Neural progenitor cell (in vitro differentiated cells): ENCODE measurements around the gene FLNA.

Source experiments
- CTCF ChIP-seq: fragments of 200-600 bp; sonication (generic); IDR thresholded peaks from 2 replicates; pipeline ENCODE4 v1.5.1; 2017; ENCODE audit warnings: antibody characterized with exemption, mild to moderate bottlenecking
- EZH2 ChIP-seq: fragments of 200-600 bp; sonication (generic); IDR thresholded peaks from 2 replicates; pipeline ENCODE4 v1.6.1; 2017; ENCODE audit warnings: antibody characterized with exemption, mild to moderate bottlenecking, moderate library complexity

DNA sequence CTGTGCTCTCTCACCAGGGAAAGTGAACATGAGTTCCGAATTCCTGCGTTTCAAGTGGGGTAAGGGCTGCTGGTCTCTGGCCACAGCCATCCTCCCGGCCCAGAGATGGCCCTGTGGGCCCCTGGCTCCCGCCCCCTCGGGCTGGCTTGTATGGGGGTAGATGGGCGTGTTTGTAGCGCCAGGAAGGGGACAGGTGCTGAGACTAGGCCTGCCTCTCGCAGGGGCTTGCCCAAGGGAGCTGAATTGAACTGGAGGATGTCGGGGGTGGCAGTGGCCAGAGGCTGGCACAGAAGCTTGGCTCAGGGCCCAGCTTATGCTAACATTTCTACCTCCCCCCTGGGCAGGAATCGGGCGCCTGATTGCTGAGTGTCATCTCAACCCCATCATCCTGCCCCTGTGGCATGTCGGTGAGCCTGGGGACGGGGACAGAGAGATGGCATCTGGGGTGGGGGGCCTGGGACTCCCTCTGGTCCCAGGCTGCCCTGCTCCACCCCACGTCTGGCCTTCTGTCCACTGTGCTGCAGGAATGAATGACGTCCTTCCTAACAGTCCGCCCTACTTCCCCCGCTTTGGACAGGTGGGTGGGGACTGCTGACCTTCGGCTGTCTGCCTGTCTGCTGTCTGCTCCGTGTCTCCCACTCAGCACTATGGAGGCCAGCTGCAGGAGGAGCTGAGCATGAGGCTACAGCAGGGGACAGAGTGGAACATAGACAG is 45.4 kb upstream of the FLNA start:
- no peak for TF ChIP-seq CTCF
- TF ChIP-seq EZH2 = no peak
